ENCODE results near the gene ARID3C. TPM values are rescaled to one million over a fixed set of nuclear protein-coding genes. Genes with fewer than 3 reads are reported as not detected.

The ARID3C gene, protein sequence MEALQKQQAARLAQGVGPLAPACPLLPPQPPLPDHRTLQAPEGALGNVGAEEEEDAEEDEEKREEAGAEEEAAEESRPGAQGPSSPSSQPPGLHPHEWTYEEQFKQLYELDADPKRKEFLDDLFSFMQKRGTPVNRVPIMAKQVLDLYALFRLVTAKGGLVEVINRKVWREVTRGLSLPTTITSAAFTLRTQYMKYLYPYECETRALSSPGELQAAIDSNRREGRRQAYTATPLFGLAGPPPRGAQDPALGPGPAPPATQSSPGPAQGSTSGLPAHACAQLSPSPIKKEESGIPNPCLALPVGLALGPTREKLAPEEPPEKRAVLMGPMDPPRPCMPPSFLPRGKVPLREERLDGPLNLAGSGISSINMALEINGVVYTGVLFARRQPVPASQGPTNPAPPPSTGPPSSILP
- 0.04 TPM for polyA plus RNA-seq (2013, experiment 1 of 2)
- polyA plus RNA-seq (2013, experiment 2 of 2), result 0.04 TPM

DNA sequence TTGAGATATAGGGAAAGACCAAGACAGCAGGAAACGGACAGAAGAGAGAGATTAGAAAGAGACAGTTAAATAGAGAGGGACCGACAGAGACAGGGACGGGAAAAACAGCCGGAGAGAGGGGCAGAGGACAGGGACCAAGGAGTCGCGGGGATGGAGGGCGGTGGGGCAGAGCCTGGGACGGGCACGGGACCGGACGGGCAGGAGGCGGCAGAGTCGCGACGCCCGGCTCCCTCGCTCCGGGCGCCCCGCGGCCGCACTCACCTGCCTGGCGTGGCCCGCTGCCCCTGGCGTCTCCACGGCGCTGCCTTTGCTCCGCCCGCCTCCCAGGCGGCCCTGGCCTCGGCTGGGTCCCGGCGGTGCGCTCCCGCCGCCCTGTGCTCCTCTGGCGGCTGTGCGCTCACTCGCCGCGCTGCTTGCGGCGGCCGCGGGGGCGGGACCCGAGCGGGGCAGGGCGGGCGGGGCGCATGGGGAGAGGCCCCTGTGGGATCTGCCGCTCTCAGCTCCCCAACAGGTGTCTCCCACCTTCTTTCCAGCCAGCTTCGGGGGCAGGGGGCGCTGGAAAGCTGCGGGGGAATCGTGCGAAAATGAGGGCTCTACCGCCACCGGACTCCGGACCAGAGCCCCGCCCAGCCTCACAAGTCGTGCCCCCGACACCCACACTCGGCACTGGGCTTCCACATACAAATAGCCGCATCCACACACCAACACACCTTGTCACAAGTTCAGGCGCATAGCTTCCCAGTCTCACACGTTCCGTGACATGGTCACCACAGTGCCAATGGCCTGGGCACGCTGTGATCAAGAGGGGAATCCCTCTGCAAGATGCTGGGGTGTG lies at the start of gene ARID3C:
Gene ARID3C (minus strand): TSS at position 411 of the 835 bp plus-strand sequence. CDS start 1,052 bp downstream, outside the sequence.
- peak within 1 kb of the TSS; percentile 81 for H3K4me2 ChIP-seq (ENCODE audit: low read length, poor library complexity, severe bottlenecking)
- H4K8ac ChIP-seq (ENCODE audit: low read length), result no peak within 1 kb of the TSS
- peak within 1 kb of the TSS; percentile 49 to 75 for H3K4me3 ChIP-seq (ENCODE audit: insufficient read depth in 1 of 2, low read depth in 1 of 2, low read length in 2 of 2)
- H2AK5ac ChIP-seq (ENCODE audit: low read length, severe bottlenecking), result no peak within 1 kb of the TSS
- H3K14ac ChIP-seq (ENCODE audit: low read length in 2 of 2), result peak within 1 kb of the TSS in 1 of 2 experiments; percentile 31
- H3K9me3 ChIP-seq (ENCODE audit: control insufficient read depth, low read length), result no peaks in the 10 kb centered on the region
- 3% methylated on average over 63 of the region's 69 CpGs for WGBS
- H3K9ac ChIP-seq (ENCODE audit: low read length), result peak within 1 kb of the TSS; percentile 24
- DNase-seq, result no peak
- no peak within 1 kb of the TSS for H2BK120ac ChIP-seq (ENCODE audit: low read depth, low read length)
- H2BK5ac ChIP-seq (ENCODE audit: low read depth, low read length, poor library complexity, severe bottlenecking), result no peak within 1 kb of the TSS
- no peaks in the 10 kb centered on the region for H3K79me1 ChIP-seq (replicated peaks; ENCODE audit: low read length, poor library complexity, severe bottlenecking)
- H3K27me3 ChIP-seq (ENCODE audit: control insufficient read depth in 1 of 2, insufficient read depth in 1 of 2, low read length in 2 of 2), result peaks cover 70 to 74% of the 10 kb centered on the region in 2 experiments
- no peak within 1 kb of the TSS for H2BK12ac ChIP-seq (ENCODE audit: low read length in 2 of 2)
- H4K91ac ChIP-seq (ENCODE audit: low read length), result no peak within 1 kb of the TSS
- H2AFZ ChIP-seq (ENCODE audit: low read depth, low read length), result peak within 1 kb of the TSS; percentile 19
- peaks cover 13% of the 10 kb centered on the region for H3K4me1 ChIP-seq (ENCODE audit: control insufficient read depth, insufficient read depth, low read depth, low read length)
- H3K36me3 ChIP-seq (ENCODE audit: control insufficient read depth in 1 of 2, insufficient read depth in 2 of 2, low read depth in 1 of 2, low read length in 2 of 2), result no peaks in the 10 kb centered on the region
- H3K18ac ChIP-seq (ENCODE audit: low read depth in 1 of 2, low read length in 2 of 2), result no peak within 1 kb of the TSS
- H3K27ac ChIP-seq (ENCODE audit: low read length, poor library complexity, severe bottlenecking), result no peak within 1 kb of the TSS
- H2BK15ac ChIP-seq (ENCODE audit: low read depth, poor library complexity, severe bottlenecking), result no peak within 1 kb of the TSS
- peak within 1 kb of the TSS in 1 of 2 experiments; percentile 78 for H3K23ac ChIP-seq (ENCODE audit: low read length in 2 of 2)
- H3K4ac ChIP-seq (ENCODE audit: low read depth in 1 of 2, low read length in 2 of 2), result no peak within 1 kb of the TSS

DNA sequence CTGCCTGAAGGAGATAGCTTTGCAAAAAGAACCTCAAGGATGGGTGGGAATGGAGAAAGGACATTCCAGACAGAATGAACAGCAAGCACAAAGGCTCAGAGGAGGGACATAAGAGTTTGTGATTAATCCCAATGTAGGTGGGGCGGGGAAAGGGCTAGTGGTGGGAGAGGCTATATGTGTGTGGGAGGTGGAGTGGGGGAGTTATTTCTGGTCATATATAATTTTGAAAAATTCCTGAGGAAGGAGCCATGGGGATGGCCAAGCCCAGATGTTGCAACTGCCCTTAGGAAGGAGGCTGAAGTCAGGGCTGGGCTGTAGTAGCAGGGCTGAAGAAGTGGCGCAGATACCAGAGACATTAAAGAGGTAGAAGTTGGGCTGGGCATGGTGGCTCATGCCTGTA lies 47.0 kb upstream of the ARID3C start:
- H4K8ac ChIP-seq (ENCODE audit: low read length), result no peak overlapping the region
- H3K4me3 ChIP-seq (ENCODE audit: insufficient read depth in 1 of 2, low read depth in 1 of 2, low read length in 2 of 2), result no peak overlapping the region
- H3K36me3 ChIP-seq (ENCODE audit: control insufficient read depth in 1 of 2, insufficient read depth in 2 of 2, low read depth in 1 of 2, low read length in 2 of 2), result peaks cover 0 to 1% of the 10 kb centered on the region in 2 experiments
- no peak overlapping the region for H2BK15ac ChIP-seq (ENCODE audit: low read depth, poor library complexity, severe bottlenecking)
- no peak overlapping the region for H4K91ac ChIP-seq (ENCODE audit: low read length)
- no peak overlapping the region for H3K27ac ChIP-seq (ENCODE audit: low read length, poor library complexity, severe bottlenecking)
- peak overlapping the region; percentile 42 for H3K9ac ChIP-seq (ENCODE audit: low read length)
- no peak overlapping the region for H3K23ac ChIP-seq (ENCODE audit: low read length in 2 of 2)
- H2BK12ac ChIP-seq (ENCODE audit: low read length in 2 of 2), result no peak overlapping the region
- H2AFZ ChIP-seq (ENCODE audit: low read depth, low read length), result no peak overlapping the region
- peaks cover 2% of the 10 kb centered on the region for H3K79me1 ChIP-seq (replicated peaks; ENCODE audit: low read length, poor library complexity, severe bottlenecking)
- no peak overlapping the region for H2AK5ac ChIP-seq (ENCODE audit: low read length, severe bottlenecking)
- no peak overlapping the region for H2BK5ac ChIP-seq (ENCODE audit: low read depth, low read length, poor library complexity, severe bottlenecking)
- WGBS, result 99% methylated on average over 2 of the region's 2 CpGs
- H3K9me3 ChIP-seq (ENCODE audit: control insufficient read depth, low read length), result no peaks in the 10 kb centered on the region
- no peak overlapping the region for H3K18ac ChIP-seq (ENCODE audit: low read depth in 1 of 2, low read length in 2 of 2)
- no peaks in the 10 kb centered on the region for H3K27me3 ChIP-seq (ENCODE audit: control insufficient read depth in 1 of 2, insufficient read depth in 1 of 2, low read length in 2 of 2)
- H3K14ac ChIP-seq (ENCODE audit: low read length in 2 of 2), result no peak overlapping the region
- no peak overlapping the region for H3K4ac ChIP-seq (ENCODE audit: low read depth in 1 of 2, low read length in 2 of 2)
- no peak for DNase-seq
- H3K4me1 ChIP-seq (ENCODE audit: control insufficient read depth, insufficient read depth, low read depth, low read length), result no peaks in the 10 kb centered on the region
- no peak overlapping the region for H3K4me2 ChIP-seq (ENCODE audit: low read length, poor library complexity, severe bottlenecking)
- H2BK120ac ChIP-seq (ENCODE audit: low read depth, low read length), result no peak overlapping the region

DNA sequence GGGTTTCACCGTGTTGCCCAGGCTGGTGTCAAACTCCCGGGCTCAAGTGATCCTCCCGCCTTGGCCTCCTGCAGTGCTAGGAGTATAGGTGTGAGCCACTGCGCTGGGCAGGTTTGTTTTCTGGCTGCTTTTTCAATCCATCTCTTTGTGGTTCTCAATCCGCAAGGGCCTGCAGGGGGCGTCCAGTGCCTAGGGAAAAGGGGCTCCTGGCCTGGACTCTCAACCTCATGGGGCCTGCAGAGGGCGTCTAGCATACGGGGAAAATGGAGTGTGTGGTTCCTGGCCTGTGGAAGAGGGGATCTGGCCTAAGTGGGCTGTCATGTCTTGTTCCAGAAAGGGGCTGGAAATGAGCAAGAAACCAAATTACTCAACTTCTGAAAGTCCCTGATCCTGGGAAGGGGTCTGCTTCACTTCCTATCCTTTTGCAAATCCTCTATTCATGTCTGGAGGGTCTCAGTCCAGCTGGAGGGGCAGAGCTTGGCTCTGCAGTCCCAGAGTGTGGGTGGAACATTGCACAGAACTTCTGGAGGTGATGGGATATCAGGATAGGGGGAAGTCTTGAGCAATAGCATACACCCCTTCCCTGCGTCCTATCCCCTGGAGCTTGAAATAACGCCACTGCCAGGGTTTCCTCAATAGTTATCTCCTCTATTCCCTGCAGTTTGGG lies 46.3 kb upstream of the ARID3C start:
- Histone ChIP-seq H3K27me3 (ENCODE audit: control insufficient read depth in 1 of 2, insufficient read depth in 1 of 2, low read length in 2 of 2) (no peaks in the 10 kb centered on the region), H3K23ac (ENCODE audit: low read length in 2 of 2) (no peak overlapping the region), H2AK5ac (ENCODE audit: low read length, severe bottlenecking) (no peak overlapping the region), H2BK12ac (ENCODE audit: low read length in 2 of 2) (no peak overlapping the region), H3K9ac (ENCODE audit: low read length) (peak overlapping the region; percentile 42), H3K18ac (ENCODE audit: low read depth in 1 of 2, low read length in 2 of 2) (no peak overlapping the region), H4K8ac (ENCODE audit: low read length) (no peak overlapping the region), H3K9me3 (ENCODE audit: control insufficient read depth, low read length) (no peaks in the 10 kb centered on the region), H2BK120ac (ENCODE audit: low read depth, low read length) (no peak overlapping the region), H3K4me1 (ENCODE audit: control insufficient read depth, insufficient read depth, low read depth, low read length) (no peaks in the 10 kb centered on the region), H4K91ac (ENCODE audit: low read length) (no peak overlapping the region), H3K4me3 (ENCODE audit: insufficient read depth in 1 of 2, low read depth in 1 of 2, low read length in 2 of 2) (no peak overlapping the region), H3K36me3 (ENCODE audit: control insufficient read depth in 1 of 2, insufficient read depth in 2 of 2, low read depth in 1 of 2, low read length in 2 of 2) (no peaks in the 10 kb centered on the region), H2AFZ (ENCODE audit: low read depth, low read length) (no peak overlapping the region), H3K4ac (ENCODE audit: low read depth in 1 of 2, low read length in 2 of 2) (no peak overlapping the region), H3K27ac (ENCODE audit: low read length, poor library complexity, severe bottlenecking) (no peak overlapping the region), H3K79me1 (replicated peaks; ENCODE audit: low read length, poor library complexity, severe bottlenecking) (peaks cover 7% of the 10 kb centered on the region), H2BK5ac (ENCODE audit: low read depth, low read length, poor library complexity, severe bottlenecking) (no peak overlapping the region), H2BK15ac (ENCODE audit: low read depth, poor library complexity, severe bottlenecking) (no peak overlapping the region), H3K4me2 (ENCODE audit: low read length, poor library complexity, severe bottlenecking) (no peak overlapping the region), H3K14ac (ENCODE audit: low read length in 2 of 2) (no peak overlapping the region)
- peak; percentile 82 for DNase-seq
- WGBS, result 28% methylated on average over 10 of the region's 10 CpGs
